Urothelium cell line (cell line): Measurements from ENCODE around the gene AURKAIP1.

Experiments used
- DNase-seq: peaks from one replicate; pipeline ENCODE4 v3.0.0; 2011; ENCODE audit warnings: low spot score, mixed read lengths
- FAIRE-seq: peaks from 2 replicates; lab custom pipeline; 2011; peaks lifted over from hg19 to GRCh38; lab: Jason Lieb, UNC

Gene AURKAIP1

GRCh38 chr1:1349256-1350012, 25.6 kb downstream of the AURKAIP1 start, which contains the start of gene DVL1:
Gene DVL1, minus strand, starts transcription at chr1:1349418. Its CDS starts 353 bp downstream, at chr1:1349065.
- FAIRE-seq (no peak), DNase-seq (peak; percentile 81)

GRCh38 chr1:1348420-1349255, 26.4 kb downstream of the AURKAIP1 start:
- no peak for DNase-seq
- FAIRE-seq = no peak

GRCh38 chr1:1347663-1348419, 27.2 kb downstream of the AURKAIP1 start:
- DNase-seq (no peak), FAIRE-seq (no peak)

GRCh38 chr1:1347026-1347595, 27.9 kb downstream of the AURKAIP1 start:
- no peak for DNase-seq
- FAIRE-seq = no peak

GRCh38 chr1:1346501-1346890, 28.5 kb downstream of the AURKAIP1 start:
- no peak for DNase-seq

GRCh38 chr1:1345860-1346500, 29.0 kb downstream of the AURKAIP1 start:
- FAIRE-seq = no peak
- DNase-seq = no peak

More at GRCh38 chr1:1346501-1346890, 28.5 kb downstream of the AURKAIP1 start:
- no peak for FAIRE-seq

GRCh38 chr1:1345384-1345783, 29.6 kb downstream of the AURKAIP1 start:
- no peak for FAIRE-seq
- DNase-seq = peak; percentile 31

GRCh38 chr1:1344655-1345361, 30.2 kb downstream of the AURKAIP1 start:
- FAIRE-seq (no peak), DNase-seq (peak; percentile 76)

GRCh38 chr1:1343811-1344421, 31.1 kb downstream of the AURKAIP1 start:
- no peak for DNase-seq
- no peak for FAIRE-seq

- DNase-seq = no peak
- no peak for FAIRE-seq
Observed at GRCh38 chr1:1342584-1343115, 32.4 kb downstream of the AURKAIP1 start.

GRCh38 chr1:1342061-1342562, 32.9 kb downstream of the AURKAIP1 start:
- DNase-seq = no peak
- no peak for FAIRE-seq

- DNase-seq (no peak), FAIRE-seq (no peak)
Observed at GRCh38 chr1:1341549-1342021, 33.4 kb downstream of the AURKAIP1 start.

GRCh38 chr1:1340791-1341548, 34.0 kb downstream of the AURKAIP1 start:
- peak; percentile 72 for FAIRE-seq
- no peak for DNase-seq

- DNase-seq = no peak
- FAIRE-seq = no peak
Observed at GRCh38 chr1:1340185-1340584, 34.8 kb downstream of the AURKAIP1 start.

- DNase-seq (no peak), FAIRE-seq (no peak)
Observed at GRCh38 chr1:1338278-1338677, 36.7 kb downstream of the AURKAIP1 start.

- FAIRE-seq = no peak
- DNase-seq = peak; percentile 39
Observed at GRCh38 chr1:1337793-1338147, 37.2 kb downstream of the AURKAIP1 start.

GRCh38 chr1:1336931-1337792, 37.8 kb downstream of the AURKAIP1 start:
- FAIRE-seq (no peak), DNase-seq (no peak)
